Right lobe of liver (tissue), 4 donors: ENCODE results near the gene TMPRSS7.

Experiments used
- POLR2A ChIP-seq: fragments of 450-650 bp; IDR thresholded peaks from one replicate; pipeline ENCODE4 v1.6.1; 2017; ENCODE audit warnings: antibody characterized with exemption, mild to moderate bottlenecking
- TF ChIP-seq, protein P1 (sequence below), 4 donors: fragments of 200-600 bp in 3 of 4; fragments of 450-650 bp in 1 of 4; IDR thresholded peaks; one replicate each; pipeline versions ENCODE4 v1.5.1 to v1.8.0; 2016 to 2022; ENCODE audit warnings: antibody characterized with exemption in 4 of 4, mild to moderate bottlenecking in 2 of 4
- donor health status: DM: no; HTN: no; CAD: no.
- donor health status: DM: no; HTN: no; CAD: no.
- donor health status: DM: no; HTN: yes; CAD: no.

DNA sequence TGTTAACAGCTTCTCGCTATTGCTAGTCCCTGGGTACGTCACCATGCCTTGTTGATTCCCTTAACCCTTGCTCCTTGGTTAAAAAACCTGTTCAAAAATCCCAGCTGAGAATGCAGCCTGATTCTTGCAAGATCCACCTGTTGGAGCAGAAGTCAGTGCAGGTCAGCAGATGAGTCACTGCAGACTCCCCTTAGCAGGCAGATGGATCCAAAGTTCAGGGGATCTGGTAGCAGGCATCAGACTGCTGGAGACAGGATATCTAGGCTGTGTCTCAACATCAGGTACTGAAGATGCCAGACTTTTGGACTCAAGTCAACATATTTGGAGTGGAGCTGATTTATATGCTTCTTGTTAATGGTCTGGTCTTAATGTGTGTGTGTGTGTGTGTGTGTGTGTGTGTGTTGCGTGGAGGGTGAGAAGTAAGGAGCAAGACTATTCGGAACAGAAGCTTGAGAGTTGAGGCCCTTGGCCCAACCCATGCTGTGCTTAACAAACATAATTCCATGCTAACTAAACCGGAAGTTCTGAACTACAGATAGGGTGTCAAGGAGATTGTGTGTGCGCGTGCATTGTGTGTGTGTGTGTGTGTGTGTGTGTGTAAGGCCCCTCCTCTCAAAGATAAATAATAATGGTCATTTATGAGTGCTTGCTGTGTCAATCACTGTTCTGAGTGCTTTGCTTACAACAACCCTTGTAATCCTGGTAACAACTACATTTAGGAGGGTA is 50.6 kb downstream of the TMPRSS7 start:
- TF ChIP-seq, protein P1, sequence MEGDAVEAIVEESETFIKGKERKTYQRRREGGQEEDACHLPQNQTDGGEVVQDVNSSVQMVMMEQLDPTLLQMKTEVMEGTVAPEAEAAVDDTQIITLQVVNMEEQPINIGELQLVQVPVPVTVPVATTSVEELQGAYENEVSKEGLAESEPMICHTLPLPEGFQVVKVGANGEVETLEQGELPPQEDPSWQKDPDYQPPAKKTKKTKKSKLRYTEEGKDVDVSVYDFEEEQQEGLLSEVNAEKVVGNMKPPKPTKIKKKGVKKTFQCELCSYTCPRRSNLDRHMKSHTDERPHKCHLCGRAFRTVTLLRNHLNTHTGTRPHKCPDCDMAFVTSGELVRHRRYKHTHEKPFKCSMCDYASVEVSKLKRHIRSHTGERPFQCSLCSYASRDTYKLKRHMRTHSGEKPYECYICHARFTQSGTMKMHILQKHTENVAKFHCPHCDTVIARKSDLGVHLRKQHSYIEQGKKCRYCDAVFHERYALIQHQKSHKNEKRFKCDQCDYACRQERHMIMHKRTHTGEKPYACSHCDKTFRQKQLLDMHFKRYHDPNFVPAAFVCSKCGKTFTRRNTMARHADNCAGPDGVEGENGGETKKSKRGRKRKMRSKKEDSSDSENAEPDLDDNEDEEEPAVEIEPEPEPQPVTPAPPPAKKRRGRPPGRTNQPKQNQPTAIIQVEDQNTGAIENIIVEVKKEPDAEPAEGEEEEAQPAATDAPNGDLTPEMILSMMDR (IDR thresholded peaks at IDR 0.05): no peak
- TF ChIP-seq POLR2A: no peak
